GM12874 (cell line): ENCODE data around the gene WIZ.

Source experiments
- CTCF ChIP-seq: IDR thresholded peaks from 2 replicates; pipeline ENCODE4 v1.5.1; 2011; ENCODE audit warnings: low read depth, mild to moderate bottlenecking, control low read depth, low read length, moderate library complexity; ENCODE audit not compliant: insufficient read depth

WIZ gene

GRCh38 chr19:15445227-15445605 lies 4.5 kb downstream of the WIZ start:
- TF ChIP-seq CTCF = no peak

- TF ChIP-seq CTCF = no peak
Observed at GRCh38 chr19:15444505-15445226, 5.1 kb downstream of the WIZ start.

GRCh38 chr19:15443838-15444237 lies 5.9 kb downstream of the WIZ start:
- no peak for TF ChIP-seq CTCF

- TF ChIP-seq CTCF = no peak
Observed at GRCh38 chr19:15443325-15443724, 6.4 kb downstream of the WIZ start.

- TF ChIP-seq CTCF = no peak
Observed at GRCh38 chr19:15442142-15442920, 7.4 kb downstream of the WIZ start.

- TF ChIP-seq CTCF = no peak
Observed at GRCh38 chr19:15441317-15441716, 8.4 kb downstream of the WIZ start.

GRCh38 chr19:15439821-15440641 lies 9.7 kb downstream of the WIZ start:
- TF ChIP-seq CTCF = no peak
